Nephron progenitor cell (in vitro differentiated cells): Measurements from ENCODE around the gene PVALEF.
A peak's percentile ranks its signal among the peaks of the same experiment; 100 is the strongest.

Experiments
- DNase-seq: peaks from one replicate; pipeline ENCODE4 v3.0.0; 2021
- H3K27ac Mint-ChIP-seq: 2 replicates; pipeline ENCODE4 v1.8.0; 2021; ENCODE audit warnings: mild to moderate bottlenecking, moderate library complexity, mixed read lengths
- H3K27me3 Mint-ChIP-seq: 2 replicates; pipeline ENCODE4 v1.8.0; 2021; ENCODE audit warnings: mild to moderate bottlenecking, low read depth, mixed read lengths; ENCODE audit not compliant: poor library complexity
- H3K36me3 Mint-ChIP-seq: 2 replicates; pipeline ENCODE4 v1.8.0; 2021; ENCODE audit warnings: low read depth, mixed read lengths
- H3K4me1 Mint-ChIP-seq: 2 replicates; pipeline ENCODE4 v1.8.0; 2021; ENCODE audit warnings: mixed read lengths
- H3K4me3 Mint-ChIP-seq: 2 replicates; pipeline ENCODE4 v1.8.0; 2021; ENCODE audit warnings: mild to moderate bottlenecking, moderate library complexity, mixed read lengths
- H3K9me3 Mint-ChIP-seq: 2 replicates; pipeline ENCODE4 v1.8.0; 2021; ENCODE audit warnings: mild to moderate bottlenecking, moderate library complexity, mixed read lengths
- TF ChIP-seq, protein P1 (sequence below): fragments of 200-600 bp; sonication (generic); IDR thresholded peaks from 2 replicates; pipeline ENCODE4 v1.5.0; 2021; ENCODE audit warnings: antibody characterized with exemption

The PVALEF gene

DNA sequence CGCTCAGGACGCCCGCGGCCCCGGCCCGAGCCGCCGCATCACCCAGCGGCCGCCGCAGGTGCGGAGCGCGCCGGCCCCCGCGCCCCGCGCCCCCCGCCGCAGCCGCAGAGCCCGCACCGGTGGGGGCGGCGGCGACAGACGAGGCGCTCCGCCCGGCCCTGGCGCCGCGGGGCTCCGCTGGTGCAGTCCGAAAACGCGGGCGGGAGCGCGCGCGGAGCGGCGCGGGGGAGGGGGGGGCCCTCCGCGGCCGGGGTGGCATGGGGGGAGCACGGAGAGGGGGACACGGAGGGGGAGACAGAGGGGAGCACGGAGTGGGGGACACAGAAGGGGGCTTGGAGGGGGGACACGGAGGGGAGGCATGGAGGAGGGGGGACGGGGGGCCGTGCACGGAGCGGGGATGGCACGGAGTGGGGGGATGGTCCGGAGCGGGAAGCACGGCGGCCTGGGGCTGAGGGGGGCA is 756 bp downstream of the PVALEF start, which contains the start of gene AATK:
Gene AATK (minus strand): TSS at position 189 of the 460 bp plus-strand sequence. CDS start 229 bp downstream, outside the sequence.
- H3K27ac Mint-ChIP-seq: no peak within 1 kb of the TSS
- TF ChIP-seq, protein P1, sequence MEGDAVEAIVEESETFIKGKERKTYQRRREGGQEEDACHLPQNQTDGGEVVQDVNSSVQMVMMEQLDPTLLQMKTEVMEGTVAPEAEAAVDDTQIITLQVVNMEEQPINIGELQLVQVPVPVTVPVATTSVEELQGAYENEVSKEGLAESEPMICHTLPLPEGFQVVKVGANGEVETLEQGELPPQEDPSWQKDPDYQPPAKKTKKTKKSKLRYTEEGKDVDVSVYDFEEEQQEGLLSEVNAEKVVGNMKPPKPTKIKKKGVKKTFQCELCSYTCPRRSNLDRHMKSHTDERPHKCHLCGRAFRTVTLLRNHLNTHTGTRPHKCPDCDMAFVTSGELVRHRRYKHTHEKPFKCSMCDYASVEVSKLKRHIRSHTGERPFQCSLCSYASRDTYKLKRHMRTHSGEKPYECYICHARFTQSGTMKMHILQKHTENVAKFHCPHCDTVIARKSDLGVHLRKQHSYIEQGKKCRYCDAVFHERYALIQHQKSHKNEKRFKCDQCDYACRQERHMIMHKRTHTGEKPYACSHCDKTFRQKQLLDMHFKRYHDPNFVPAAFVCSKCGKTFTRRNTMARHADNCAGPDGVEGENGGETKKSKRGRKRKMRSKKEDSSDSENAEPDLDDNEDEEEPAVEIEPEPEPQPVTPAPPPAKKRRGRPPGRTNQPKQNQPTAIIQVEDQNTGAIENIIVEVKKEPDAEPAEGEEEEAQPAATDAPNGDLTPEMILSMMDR: no peak
- no peaks in the 10 kb centered on the region for H3K27me3 Mint-ChIP-seq
- peaks cover 14% of the 10 kb centered on the region for H3K4me1 Mint-ChIP-seq
- no peak for DNase-seq
- H3K36me3 Mint-ChIP-seq: no peaks in the 10 kb centered on the region
- H3K9me3 Mint-ChIP-seq: no peaks in the 10 kb centered on the region
- H3K4me3 Mint-ChIP-seq: peak within 1 kb of the TSS; percentile 64

DNA sequence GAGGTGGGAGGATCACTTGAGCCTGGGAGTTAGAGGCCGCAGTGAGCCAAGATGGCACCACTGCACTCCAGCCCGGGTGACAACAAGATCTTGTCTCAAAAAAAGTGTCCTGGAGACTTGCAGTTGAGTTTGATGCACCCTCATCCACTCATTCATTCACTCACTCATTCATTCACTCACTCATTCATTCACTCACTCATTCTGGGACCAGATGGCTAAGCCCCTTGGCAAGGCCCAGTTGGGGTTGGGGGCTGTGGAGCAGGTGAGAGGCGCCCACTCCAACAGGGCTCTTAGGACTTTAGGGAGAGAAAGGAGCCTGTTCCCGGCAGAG is 1.9 kb downstream of the PVALEF start:
- H3K36me3 Mint-ChIP-seq: peaks cover 4% of the 10 kb centered on the region
- H3K27me3 Mint-ChIP-seq: no peaks in the 10 kb centered on the region
- H3K9me3 Mint-ChIP-seq: no peaks in the 10 kb centered on the region
- H3K4me3 Mint-ChIP-seq: peak overlapping the region; percentile 72
- H3K27ac Mint-ChIP-seq: no peak overlapping the region
- peaks cover 14% of the 10 kb centered on the region for H3K4me1 Mint-ChIP-seq
- DNase-seq: no peak
- TF ChIP-seq, protein P1: no peak

DNA sequence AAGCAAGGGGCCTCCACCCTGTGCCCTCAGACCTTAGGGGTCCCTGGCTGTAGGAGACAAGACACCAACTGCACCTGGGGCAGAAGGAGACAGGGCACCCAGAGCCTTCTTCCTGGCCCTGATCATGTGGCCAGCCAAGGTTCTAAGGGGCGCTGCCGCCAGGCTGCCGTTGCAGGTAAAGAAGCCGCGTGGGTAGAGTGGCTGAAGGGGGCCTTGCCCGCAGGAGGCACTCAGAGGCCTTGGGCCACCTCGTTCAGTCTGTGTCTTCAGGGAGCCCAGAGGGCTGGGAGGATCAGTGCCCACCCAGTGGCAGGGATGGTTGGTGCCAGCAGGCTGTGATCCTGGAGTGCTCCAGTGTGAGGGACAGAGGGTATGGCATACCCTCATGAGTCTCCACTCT is 2.3 kb downstream of the PVALEF start:
- peaks cover 14% of the 10 kb centered on the region for H3K4me1 Mint-ChIP-seq
- H3K27me3 Mint-ChIP-seq: no peaks in the 10 kb centered on the region
- H3K36me3 Mint-ChIP-seq: peaks cover 4% of the 10 kb centered on the region
- TF ChIP-seq, protein P1: no peak
- H3K27ac Mint-ChIP-seq: no peak overlapping the region
- H3K9me3 Mint-ChIP-seq: no peaks in the 10 kb centered on the region
- H3K4me3 Mint-ChIP-seq: no peak overlapping the region
- no peak for DNase-seq

DNA sequence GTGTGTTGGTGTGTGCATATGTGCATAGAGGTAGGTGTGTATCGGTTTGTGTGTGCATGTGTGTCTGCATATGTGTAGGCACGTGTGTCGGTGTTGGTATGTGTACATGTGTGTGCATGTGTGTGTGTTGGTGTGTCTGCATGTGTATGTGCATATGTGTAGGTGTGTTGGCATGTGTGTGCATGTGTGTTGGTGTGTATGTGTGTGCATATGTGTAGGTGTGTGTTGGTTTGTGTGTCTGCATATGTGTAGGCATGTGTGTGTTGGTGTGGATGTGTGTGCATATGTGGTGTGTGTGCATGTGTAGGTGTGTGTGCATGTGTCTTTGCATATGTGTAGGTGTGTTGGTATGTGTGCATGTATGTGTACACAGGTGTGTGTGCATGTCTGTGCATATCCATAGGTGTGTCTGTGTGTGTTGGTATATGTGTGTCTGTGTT is 4.6 kb downstream of the PVALEF start:
- Mint-ChIP-seq H3K4me3 (no peak overlapping the region), H3K4me1 (peaks cover 5% of the 10 kb centered on the region), H3K27me3 (no peaks in the 10 kb centered on the region)

DNA sequence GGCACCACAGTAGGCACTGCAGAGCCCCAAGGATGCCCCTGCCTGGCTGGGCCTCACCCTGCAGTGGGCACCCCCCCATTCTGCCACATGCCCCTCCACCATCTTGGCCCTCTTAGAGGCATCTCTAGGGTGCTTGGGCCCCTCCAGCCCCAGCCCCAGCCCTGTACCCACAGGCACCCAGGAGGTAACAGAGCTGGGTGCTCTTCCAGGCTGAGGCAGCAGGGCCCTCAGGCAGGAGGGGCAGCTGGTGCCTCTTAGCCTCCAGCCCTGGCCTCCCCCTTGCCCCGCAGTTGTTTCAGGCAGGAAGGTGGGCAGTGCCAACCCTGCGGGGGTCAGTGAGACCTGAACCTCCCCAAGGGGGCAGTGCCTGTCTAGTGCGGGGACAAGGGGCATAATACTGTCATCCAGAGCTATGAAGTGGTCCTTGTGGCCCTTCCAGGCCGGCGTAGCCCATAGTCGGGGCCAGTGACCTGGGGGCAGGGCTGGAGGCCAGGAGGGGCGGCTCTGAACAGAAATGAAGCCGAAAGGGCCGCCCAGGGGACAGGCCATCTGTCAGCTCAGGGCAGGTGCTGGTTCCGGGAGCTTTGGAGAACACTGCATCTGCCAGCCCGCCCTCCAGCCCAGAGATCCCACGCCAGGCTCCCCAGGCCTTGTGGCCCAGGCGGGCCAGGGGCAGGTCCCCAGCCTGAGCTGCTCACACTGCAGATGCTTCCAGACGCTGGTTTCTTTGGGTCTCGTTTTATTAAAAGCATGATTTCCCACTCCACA is 5.6 kb downstream of the PVALEF start:
- peaks cover 25% of the 10 kb centered on the region for H3K36me3 Mint-ChIP-seq
- no peaks in the 10 kb centered on the region for H3K27me3 Mint-ChIP-seq
- DNase-seq: no peak
- no peak overlapping the region for H3K4me3 Mint-ChIP-seq
- peaks cover 22% of the 10 kb centered on the region for H3K9me3 Mint-ChIP-seq
- TF ChIP-seq, protein P1: no peak
- H3K4me1 Mint-ChIP-seq: peaks cover 4% of the 10 kb centered on the region
- H3K27ac Mint-ChIP-seq: no peak overlapping the region

More for the DNA sequence above, 4.6 kb downstream of the PVALEF start:
- no peak for DNase-seq
- Mint-ChIP-seq H3K9me3 (peaks cover 12% of the 10 kb centered on the region), H3K27ac (no peak overlapping the region), H3K36me3 (peaks cover 14% of the 10 kb centered on the region)
- TF ChIP-seq, protein P1: no peak

DNA sequence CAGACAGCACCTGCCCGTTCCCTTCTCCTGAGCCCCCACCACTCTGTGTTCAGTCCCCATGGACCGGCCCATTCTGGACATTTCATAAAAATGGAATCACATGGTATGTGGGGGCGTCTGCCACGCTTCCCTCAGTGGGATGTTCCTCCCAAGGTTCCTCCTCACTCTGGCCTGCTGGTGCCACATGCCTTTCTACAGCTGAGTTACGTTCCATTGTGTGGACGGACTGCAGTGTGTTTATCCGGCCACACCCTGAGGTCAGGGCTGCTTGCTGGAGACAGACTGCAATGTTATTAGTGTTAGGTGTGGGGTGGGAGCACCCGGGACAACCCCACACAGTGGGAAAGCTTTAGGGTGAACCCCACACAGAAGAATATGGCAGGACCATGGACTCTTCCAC is 6.6 kb downstream of the PVALEF start:
- Mint-ChIP-seq H3K27ac (no peak overlapping the region), H3K36me3 (peaks cover 25% of the 10 kb centered on the region), H3K4me3 (no peak overlapping the region), H3K4me1 (peaks cover 4% of the 10 kb centered on the region), H3K9me3 (peaks cover 26% of the 10 kb centered on the region), H3K27me3 (no peaks in the 10 kb centered on the region)
- TF ChIP-seq, protein P1: no peak
- no peak for DNase-seq
